Loucy (cell line): ENCODE results near the gene TACC3.

Source experiments
- H2AFZ ChIP-seq: fragments of 200-600 bp; sonication (generic); 2 replicates; pipeline ENCODE4 v1.6.0; 2016; ENCODE audit warnings: antibody characterized with exemption, mild to moderate bottlenecking, low read length, moderate library complexity
- H3F3A ChIP-seq: fragments of 200-600 bp; 2 replicates; pipeline ENCODE4 v1.6.0; 2016; ENCODE audit warnings: antibody characterized with exemption, low read depth, mild to moderate bottlenecking
- H3K27me3 ChIP-seq: fragments of 200-600 bp; sonication (generic); 2 replicates; pipeline ENCODE4 v1.6.1; 2014; ENCODE audit warnings: low read length, mild to moderate bottlenecking; ENCODE audit not compliant: insufficient read depth, poor library complexity, severe bottlenecking
- H3K36me3 ChIP-seq: fragments of 200-600 bp; sonication (generic); 2 replicates; pipeline ENCODE4 v1.6.1; 2016; ENCODE audit warnings: low read length; ENCODE audit not compliant: insufficient read depth
- H3K4me1 ChIP-seq: fragments of 200-600 bp; sonication (generic); 2 replicates; pipeline ENCODE4 v1.5.1; 2014; ENCODE audit warnings: low read length, mild to moderate bottlenecking; ENCODE audit not compliant: insufficient read depth, poor library complexity, severe bottlenecking
- H3K4me2 ChIP-seq: fragments of 200-600 bp; sonication (generic); 2 replicates; pipeline ENCODE4 v1.6.0; 2014; ENCODE audit warnings: antibody characterized with exemption, low read length, low read depth, mild to moderate bottlenecking; ENCODE audit not compliant: poor library complexity, severe bottlenecking
- H3K4me3 ChIP-seq: fragments of 200-600 bp; sonication (generic); 2 replicates; pipeline ENCODE4 v1.5.1; 2014; ENCODE audit warnings: low read length, mild to moderate bottlenecking, mixed read lengths; ENCODE audit not compliant: poor library complexity, severe bottlenecking
- H3K79me2 ChIP-seq: fragments of 200-600 bp; sonication (generic); 2 replicates; pipeline ENCODE4 v1.6.1; 2014; ENCODE audit warnings: low read length; ENCODE audit not compliant: insufficient read depth
- H3K9ac ChIP-seq: fragments of 200-600 bp; sonication (generic); 2 replicates; pipeline ENCODE4 v1.6.0; 2014; ENCODE audit warnings: mild to moderate bottlenecking, low read depth, low read length, moderate library complexity; ENCODE audit not compliant: poor library complexity, severe bottlenecking
- H3K9me2 ChIP-seq: fragments of 200-600 bp; sonication (generic); replicated peaks from 2 replicates; pipeline ENCODE4 v1.6.1; 2016; ENCODE audit warnings: low read depth, low read length, mixed read lengths
- H3K9me3 ChIP-seq: fragments of 200-600 bp; sonication (generic); 2 replicates; pipeline ENCODE4 v1.6.1; 2014; ENCODE audit warnings: mild to moderate bottlenecking, antibody characterized with exemption, low read length, low read depth; ENCODE audit not compliant: insufficient read depth
- H4K20me1 ChIP-seq: fragments of 200-600 bp; sonication (generic); 2 replicates; pipeline ENCODE4 v1.6.0; 2014; ENCODE audit warnings: antibody characterized with exemption, low read length, mild to moderate bottlenecking; ENCODE audit not compliant: insufficient read depth, poor library complexity, severe bottlenecking
- CTCF ChIP-seq: fragments of 200-600 bp; sonication (generic); conservative IDR thresholded peaks from 2 replicates; pipeline ENCODE4 v1.5.1; 2014; ENCODE audit warnings: mild to moderate bottlenecking, antibody characterized with exemption, low read length
- EZH2phosphoT487 ChIP-seq: fragments of 200-600 bp; IDR thresholded peaks from 2 replicates; pipeline ENCODE4 v1.6.1; 2018; ENCODE audit warnings: antibody characterized with exemption, mild to moderate bottlenecking, moderate library complexity, borderline replicate concordance

Gene TACC3

GRCh38 chr4:1686440-1687036, 34.8 kb upstream of the TACC3 start:
- Histone ChIP-seq H3K4me3 (no peak overlapping the region), H3F3A (no peaks in the 10 kb centered on the region), H2AFZ (no peak overlapping the region), H4K20me1 (no peaks in the 10 kb centered on the region), H3K9me2 (no peaks in the 10 kb centered on the region), H3K4me2 (no peak overlapping the region), H3K9me3 (no peaks in the 10 kb centered on the region), H3K79me2 (no peaks in the 10 kb centered on the region), H3K9ac (no peak overlapping the region), H3K27me3 (no peaks in the 10 kb centered on the region), H3K4me1 (no peaks in the 10 kb centered on the region), H3K36me3 (peaks cover 14% of the 10 kb centered on the region; the same call in 1 of the 2 replicates)
- no peak for TF ChIP-seq CTCF
- TF ChIP-seq EZH2phosphoT487: no peak

- H3K4me2 ChIP-seq: no peak overlapping the region
- no peaks in the 10 kb centered on the region for H3F3A ChIP-seq
- peaks cover 8% of the 10 kb centered on the region for H4K20me1 ChIP-seq
- no peak for TF ChIP-seq EZH2phosphoT487
- TF ChIP-seq CTCF: no peak
- no peaks in the 10 kb centered on the region for H3K27me3 ChIP-seq
- no peak overlapping the region for H2AFZ ChIP-seq
- no peaks in the 10 kb centered on the region for H3K9me3 ChIP-seq
- no peaks in the 10 kb centered on the region for H3K9me2 ChIP-seq
- no peaks in the 10 kb centered on the region for H3K4me1 ChIP-seq
- no peak overlapping the region for H3K4me3 ChIP-seq
- no peaks in the 10 kb centered on the region for H3K79me2 ChIP-seq
- H3K36me3 ChIP-seq: peaks cover 51% of the 10 kb centered on the region
- no peak overlapping the region for H3K9ac ChIP-seq
These were observed 30.6 kb upstream of the TACC3 start for GRCh38 chr4:1690698-1691097.

- peaks cover 62% of the 10 kb centered on the region for H3K36me3 ChIP-seq
- H3K9me3 ChIP-seq: no peaks in the 10 kb centered on the region
- no peak for TF ChIP-seq EZH2phosphoT487
- no peak for TF ChIP-seq CTCF
- H3K4me2 ChIP-seq: no peak overlapping the region
- H4K20me1 ChIP-seq: peaks cover 8% of the 10 kb centered on the region
- no peaks in the 10 kb centered on the region for H3K79me2 ChIP-seq
- H3K27me3 ChIP-seq: no peaks in the 10 kb centered on the region
- no peaks in the 10 kb centered on the region for H3K4me1 ChIP-seq
- H3K9ac ChIP-seq: no peak overlapping the region
- no peak overlapping the region for H3K4me3 ChIP-seq
- H2AFZ ChIP-seq: no peak overlapping the region
- H3F3A ChIP-seq: no peaks in the 10 kb centered on the region
- H3K9me2 ChIP-seq: no peaks in the 10 kb centered on the region
These were observed 29.5 kb upstream of the TACC3 start for GRCh38 chr4:1691737-1692373.
